B cell (primary cell): ENCODE data around the gene EFCAB7. TPM values are rescaled to one million over a fixed set of nuclear protein-coding genes. Genes with fewer than 3 reads are reported as not detected.

Experiments used
- ATAC-seq: fragments of 200-7000 bp; cut with Tn5 transposase; one replicate; pipeline ENCODE4 v1.10.0; 2021; ENCODE audit warnings: low read depth, mild to moderate bottlenecking, moderate number of reproducible peaks, moderate library complexity
- CTCF ChIA-PET: fragments of 350-600 bp; sonication (Branson Sonifier 250); formaldehyde crosslinking; loops from one replicate; lab custom pipeline; 2021; ENCODE audit warnings: antibody characterized with exemption, inconsistent platforms; lab: Charles Lee
- POLR2A ChIA-PET: fragments of 350-600 bp; sonication (Branson Sonifier 250); formaldehyde crosslinking; loops from one replicate; lab custom pipeline; 2021; ENCODE audit warnings: antibody characterized with exemption; lab: Charles Lee
- DNase-seq: peaks from one replicate; pipeline ENCODE4 v3.0.0; 2013
- H2AFZ ChIP-seq: 2 replicates; pipeline ENCODE4 v1.6.1; 2012; ENCODE audit warnings: mild to moderate bottlenecking, low read depth, low read length; ENCODE audit not compliant: insufficient read depth, poor library complexity, severe bottlenecking
- H3K27ac ChIP-seq, 2 donors: 1 replicate in 1 of 2; 2 replicates in 1 of 2; pipeline ENCODE4 v1.5.1; 2012 to 2013; ENCODE audit warnings: low read length in 2 of 2, mild to moderate bottlenecking in 2 of 2, moderate library complexity in 1 of 2
- H3K27me3 ChIP-seq, 4 experiments: fragments of 200-600 bp in 1 of 4; sonication (generic) in 1 of 4; replicated peaks in 1 of 4; 1 replicate in 2 of 4; 2 replicates in 2 of 4; pipeline versions ENCODE4 v1.6.1 to v1.7.0; 2013 to 2016; ENCODE audit warnings: low read length in 3 of 4, mild to moderate bottlenecking in 2 of 4, mixed read lengths in 1 of 4, moderate library complexity in 1 of 4; ENCODE audit not compliant: insufficient read depth in 4 of 4, control insufficient read depth in 3 of 4; ENCODE audit errors: control extremely low read depth in 1 of 4
- H3K36me3 ChIP-seq, 2 experiments: replicated peaks in 1 of 2; 1 replicate in 1 of 2; 2 replicates in 1 of 2; pipeline versions ENCODE4 v1.6.1 to v1.7.1; 2013; ENCODE audit warnings: low read length in 1 of 2; ENCODE audit not compliant: insufficient read depth in 2 of 2, control insufficient read depth in 1 of 2; ENCODE audit errors: control extremely low read depth in 1 of 2, extremely low read depth in 1 of 2
- H3K4me1 ChIP-seq, 2 donors: fragments of 200-600 bp in 1 of 2; sonication (generic) in 1 of 2; 1 replicate in 1 of 2; 2 replicates in 1 of 2; pipeline versions ENCODE4 v1.5.1 to v1.6.1; 2013 to 2017; ENCODE audit warnings: low read length in 2 of 2; ENCODE audit not compliant: control insufficient read depth in 2 of 2, insufficient read depth in 2 of 2
- H3K4me2 ChIP-seq: replicated peaks from 2 replicates; pipeline ENCODE3; 2012; ENCODE audit warnings: mild to moderate bottlenecking, low read depth, low read length; ENCODE audit not compliant: poor library complexity, severe bottlenecking
- H3K4me3 ChIP-seq, 5 experiments: fragments of 200-600 bp in 1 of 5; sonication (generic) in 1 of 5; 1 replicate in 3 of 5; 2 replicates in 2 of 5; pipeline versions ENCODE4 v1.5.1 to v1.7.0; 2011 to 2016; ENCODE audit warnings: low read length in 4 of 5, mild to moderate bottlenecking in 4 of 5, low read depth in 2 of 5, control low read depth in 1 of 5, moderate library complexity in 1 of 5; ENCODE audit not compliant: insufficient read depth in 1 of 5; ENCODE audit errors: control extremely low read depth in 1 of 5, extremely low read depth in 1 of 5
- H3K79me2 ChIP-seq: fragments of 200-600 bp; sonication (generic); one replicate; pipeline ENCODE4 v1.6.0; 2016; ENCODE audit warnings: low read length; ENCODE audit not compliant: control insufficient read depth, insufficient read depth
- H3K9ac ChIP-seq: fragments of 200-600 bp; sonication (generic); 2 replicates; pipeline ENCODE4 v1.6.1; 2017; ENCODE audit warnings: mild to moderate bottlenecking, low read length, moderate library complexity
- H3K9me3 ChIP-seq, 3 donors: one replicate each; pipeline versions ENCODE4 v1.6.1 to v1.7.1; 2013; ENCODE audit warnings: low read length in 2 of 3; ENCODE audit not compliant: control insufficient read depth in 2 of 3, insufficient read depth in 1 of 3; ENCODE audit errors: control extremely low read depth in 1 of 3
- H4K20me1 ChIP-seq: 2 replicates; pipeline ENCODE4 v1.6.0; 2012; ENCODE audit warnings: mild to moderate bottlenecking, low read length; ENCODE audit not compliant: insufficient read depth, control insufficient read depth, poor library complexity, severe bottlenecking
- H3K27ac Mint-ChIP-seq: one replicate; pipeline ENCODE4 v1.8.0; 2021; ENCODE audit warnings: mixed read lengths
- H3K27me3 Mint-ChIP-seq: one replicate; pipeline ENCODE4 v1.8.0; 2021; ENCODE audit warnings: mixed read lengths
- H3K4me1 Mint-ChIP-seq: one replicate; pipeline ENCODE4 v1.8.0; 2021; ENCODE audit warnings: mixed read lengths
- H3K4me3 Mint-ChIP-seq: one replicate; pipeline ENCODE4 v1.8.0; 2021; ENCODE audit warnings: mixed read lengths
- H3K9me3 Mint-ChIP-seq: one replicate; pipeline ENCODE4 v1.8.0; 2022; ENCODE audit warnings: mixed read lengths; ENCODE audit not compliant: insufficient read depth
- CTCF ChIP-seq: fragments of 200-600 bp; IDR thresholded peaks from one replicate; pipeline ENCODE4 v1.8.0; 2022; ENCODE audit warnings: antibody characterized with exemption, mild to moderate bottlenecking
- EZH2 ChIP-seq: IDR thresholded peaks from 2 replicates; pipeline ENCODE4 v1.6.1; 2012; ENCODE audit warnings: borderline replicate concordance, low read depth, mild to moderate bottlenecking, moderate library complexity, low read length; ENCODE audit not compliant: insufficient read depth, poor library complexity, severe bottlenecking
- WGBS: methylation state at CpG from one replicate; pipeline ENCODE4 v1.1.5; 2013; ENCODE audit warnings: missing lambda C conversion rate; ENCODE audit not compliant: insufficient coverage; 5-methylcytosine and 5-hydroxymethylcytosine counted together
- intact Hi-C: fragments of 100-400 bp; cut with micrococcal nuclease; formaldehyde crosslinking; loops from one replicate; pipeline ENCODE4 v1.10.0; 2022
- polyA plus RNA-seq: library from polyadenylated mRNA; depleted of rRNA; stranded (reverse); fragments of >200 nt; gene quantifications from 2 replicates; pipeline ENCODE4 v1.2.3, GENCODE V29; 2012
- total RNA-seq, 2 donors: library from RNA; stranded (reverse); fragments of 120-200 nt in 1 of 2; gene quantifications; 1 replicate in 1 of 2; 2 replicates in 1 of 2; pipeline versions ENCODE4 v1.2.3 to v1.2.4, GENCODE V29; 2013 to 2022

Gene EFCAB7
- total and polyA plus RNA-seq, 2 donors (not counting 1 experiment from before 2014, with no cell fraction given) = 3.6 to 11.2 TPM

- intact Hi-C loops = loop anchor here (5.0 to 10.0 kb wide), 2 partner anchors 74 to 1207 kb away; no protein-coding TSS in a partner anchor
These were observed 94.7 kb downstream of the EFCAB7 start for GRCh38 chr1:63618011-63618410.

DNA sequence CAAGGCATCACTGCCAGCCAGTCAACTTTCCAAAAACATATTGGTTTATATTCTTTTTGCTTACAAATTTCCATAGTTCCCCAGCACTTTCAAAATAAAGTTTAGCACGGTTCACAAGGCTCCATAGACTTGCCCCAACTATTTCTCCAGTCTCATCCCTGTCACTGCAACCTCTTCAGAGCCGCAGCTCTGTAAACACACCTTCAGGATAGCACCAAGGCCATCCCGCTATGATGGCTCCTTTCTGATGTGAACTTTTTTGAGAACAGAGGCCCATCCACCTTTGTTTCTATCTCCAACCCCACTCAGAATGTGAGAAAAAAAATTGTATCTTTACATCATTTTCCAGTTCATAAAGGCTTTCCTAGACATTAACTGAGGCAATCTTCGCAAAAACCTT, 96.2 kb downstream of the EFCAB7 start:
- Histone ChIP-seq H3K9ac (no peak overlapping the region), H3K9me3 (peaks cover 0 to 4% (median 0%) of the 10 kb centered on the region in 3 donors), H3K4me1 (no peaks in the 10 kb centered on the region), H3K79me2 (no peaks in the 10 kb centered on the region), H3K36me3 (peaks cover 0 to 2% of the 10 kb centered on the region in 2 experiments), H3K27ac (no peak overlapping the region), H4K20me1 (no peaks in the 10 kb centered on the region), H3K27me3 (no peaks in the 10 kb centered on the region), H2AFZ (no peak overlapping the region), H3K4me3 (no peak overlapping the region), H3K4me2 (no peak overlapping the region)
- intact Hi-C loops = loop anchor here (5.0 to 10.0 kb wide), 2 partner anchors 73 to 1205 kb away; no protein-coding TSS in a partner anchor
- DNase-seq (no peak), ATAC-seq (no peak)
- ChIA-PET CTCF (interaction anchor here (0.8 to 4.7 kb wide), 7 partner anchors 23 to 1205 kb away, joined by 3 to 68 read pairs (median 3); no protein-coding TSS in a partner anchor), POLR2A (no interaction called here)
- 100% methylated on average over 2 of the region's 4 CpGs for WGBS
- no peak for TF ChIP-seq EZH2
- no peak for TF ChIP-seq CTCF
- no peak overlapping the region for H3K4me3 Mint-ChIP-seq
- no peaks in the 10 kb centered on the region for H3K27me3 Mint-ChIP-seq
- H3K4me1 Mint-ChIP-seq = no peaks in the 10 kb centered on the region
- no peaks in the 10 kb centered on the region for H3K9me3 Mint-ChIP-seq
- H3K27ac Mint-ChIP-seq = no peak overlapping the region

More at GRCh38 chr1:63618011-63618410, 94.7 kb downstream of the EFCAB7 start:
- CTCF ChIA-PET = interaction anchor here (1.8 to 4.7 kb wide), 4 partner anchors 74 to 629 kb away, joined by 11 to 68 read pairs (median 20); no protein-coding TSS in a partner anchor
- no peaks in the 10 kb centered on the region for H3K9me3 Mint-ChIP-seq
- ATAC-seq = no peak
- H3K4me3 Mint-ChIP-seq = no peak overlapping the region
- Histone ChIP-seq H3K9me3 (peaks cover 0 to 4% (median 0%) of the 10 kb centered on the region in 3 donors), H3K27me3 (no peaks in the 10 kb centered on the region), H3K9ac (no peak overlapping the region), H3K36me3 (peaks cover 0 to 2% of the 10 kb centered on the region in 2 experiments), H3K4me3 (no peak overlapping the region), H3K79me2 (no peaks in the 10 kb centered on the region), H4K20me1 (no peaks in the 10 kb centered on the region), H3K4me2 (no peak overlapping the region), H2AFZ (no peak overlapping the region), H3K27ac (no peak overlapping the region), H3K4me1 (no peaks in the 10 kb centered on the region)
- no peaks in the 10 kb centered on the region for H3K27me3 Mint-ChIP-seq
- POLR2A ChIA-PET = no interaction called here
- no peak overlapping the region for H3K27ac Mint-ChIP-seq
- no peak for DNase-seq
- TF ChIP-seq CTCF (no peak), EZH2 (no peak)
- no peaks in the 10 kb centered on the region for H3K4me1 Mint-ChIP-seq
